K562 (cell line): ENCODE measurements around the gene BTBD16. TPM values are rescaled to one million over a fixed set of nuclear protein-coding genes. Genes with fewer than 3 reads are reported as not detected.

ENCODE experiments used
- ATAC-seq: fragments of 200-7000 bp; cut with Tn5 transposase; 3 replicates; pipeline ENCODE4 v1.9.1; 2020; ENCODE audit warnings: moderate library complexity
- BruUV-seq: library from RNA; stranded (reverse); fragments of 400-500 nt; replicated peaks from 2 replicates; lab custom pipeline; 2021; lab: Mats Ljungman, UMichigan
- CTCF ChIA-PET: fragments of 300-600 bp; formaldehyde crosslinking; extraction: SDS; loops from one replicate; lab custom pipeline; 2021; ENCODE audit warnings: low intra/inter-chr PET ratio; lab: Yijun Ruan, JAX
- POLR2A ChIA-PET: fragments of 300-600, 350-650 bp; sonication (Branson Sonifier 250); formaldehyde crosslinking; extraction: SDS; loops from one replicate; lab custom pipeline; 2021; ENCODE audit warnings: antibody characterized with exemption, inconsistent platforms; lab: Yijun Ruan, JAX
- DNase-seq, 4 experiments: peaks; one replicate each; pipeline versions ENCODE4 v3.0.0 to v3.0.0-alpha.2; 2011 to 2018; ENCODE audit warnings: low spot score in 3 of 4, mixed read lengths in 3 of 4; ENCODE audit errors: extremely low read depth in 1 of 4
- FAIRE-seq: peaks from 2 replicates; lab custom pipeline; 2011; peaks lifted over from hg19 to GRCh38; lab: Jason Lieb, UNC
- H2AFZ ChIP-seq: 2 replicates; pipeline ENCODE4 v1.6.0; 2011; ENCODE audit warnings: low read depth, low read length, control low read depth, inconsistent platforms
- H3K27ac ChIP-seq: fragments of 200-600 bp; 3 replicates; pipeline ENCODE4 v1.8.0; 2011; ENCODE audit warnings: low read depth, mild to moderate bottlenecking, control low read depth, inconsistent platforms, low read length, moderate library complexity, mixed read lengths; ENCODE audit errors: extremely low read depth
- H3K27me3 ChIP-seq, 2 experiments: fragments of 300-600 bp in 1 of 2; 2 replicates in 1 of 2; 3 replicates in 1 of 2; pipeline versions ENCODE4 v1.6.0 to v1.8.0; 2011; ENCODE audit warnings: inconsistent platforms in 2 of 2, low read length in 2 of 2, mild to moderate bottlenecking in 1 of 2, mixed read lengths in 1 of 2, moderate library complexity in 1 of 2; ENCODE audit not compliant: control insufficient read depth in 2 of 2, insufficient read depth in 2 of 2
- H3K36me3 ChIP-seq: fragments of 300-600 bp; 3 replicates; pipeline ENCODE4 v1.8.0; 2011; ENCODE audit warnings: mild to moderate bottlenecking, low read length, inconsistent platforms; ENCODE audit not compliant: control insufficient read depth, insufficient read depth
- H3K4me1 ChIP-seq, 2 experiments: fragments of 200-600 bp in 1 of 2; replicated peaks in 1 of 2; 2 replicates in 1 of 2; 3 replicates in 1 of 2; pipeline versions ENCODE4 v1.5.1 to v1.8.0; 2011; ENCODE audit warnings: inconsistent platforms in 2 of 2, low read length in 2 of 2, mild to moderate bottlenecking in 1 of 2, mixed read lengths in 1 of 2, moderate library complexity in 1 of 2; ENCODE audit not compliant: control insufficient read depth in 2 of 2, insufficient read depth in 2 of 2
- H3K4me2 ChIP-seq: 2 replicates; pipeline ENCODE4 v1.6.1; 2011; ENCODE audit warnings: low read length, control low read depth, inconsistent platforms, mixed read lengths; ENCODE audit not compliant: insufficient read depth
- H3K4me3 ChIP-seq: fragments of 200-600 bp; sonication (generic), shearing (Covaris generic); 2 replicates; pipeline ENCODE4 v1.5.1; 2016; ENCODE audit warnings: control low read depth, inconsistent platforms
- H3K79me2 ChIP-seq: fragments of 200-600 bp; 3 replicates; pipeline ENCODE4 v1.8.0; 2011; ENCODE audit warnings: low read length, inconsistent platforms; ENCODE audit not compliant: control insufficient read depth, insufficient read depth
- H3K9ac ChIP-seq, 2 experiments: 2 replicates each; pipeline versions ENCODE4 v1.6.0 to v1.6.1; 2011; ENCODE audit warnings: low read depth in 2 of 2, low read length in 2 of 2, control low read depth in 1 of 2, inconsistent platforms in 1 of 2, mild to moderate bottlenecking in 1 of 2, mixed read lengths in 1 of 2; ENCODE audit not compliant: insufficient read depth in 1 of 2
- H3K9me1 ChIP-seq: one replicate; pipeline ENCODE4 v1.6.0; 2011; ENCODE audit warnings: inconsistent platforms, mild to moderate bottlenecking, low read length, moderate library complexity; ENCODE audit not compliant: control insufficient read depth, insufficient read depth
- H3K9me3 ChIP-seq: replicated peaks from 2 replicates; pipeline ENCODE4 v1.5.1; 2011; ENCODE audit warnings: low read depth, low read length, inconsistent platforms; ENCODE audit not compliant: control insufficient read depth, insufficient read depth
- H4K20me1 ChIP-seq: replicated peaks from 2 replicates; pipeline ENCODE4 v1.6.1; 2011; ENCODE audit warnings: low read length, inconsistent platforms, mixed read lengths; ENCODE audit not compliant: control insufficient read depth, insufficient read depth
- ATF1 ChIP-seq, 2 experiments: fragments of 450-650 bp in 1 of 2; IDR thresholded peaks; 2 replicates each; pipeline ENCODE4 v1.6.1; 2016; ENCODE audit warnings: missing compliant biosample characterization in 1 of 2, missing genetic modification characterization in 1 of 2
- GTF3C2 ChIP-seq: IDR thresholded peaks from 3 replicates; pipeline ENCODE4 v1.6.1; 2011; ENCODE audit warnings: borderline replicate concordance, mild to moderate bottlenecking, moderate library complexity; ENCODE audit not compliant: insufficient read length; ENCODE audit errors: extremely low read depth
- LEF1 ChIP-seq: fragments of 450-650 bp; IDR thresholded peaks from 2 replicates; pipeline ENCODE4 v1.6.1; 2016; ENCODE audit warnings: mild to moderate bottlenecking
- MBD1 ChIP-seq: fragments of 250-450 bp; sonication (Bioruptor Pico); IDR thresholded peaks from 2 replicates; pipeline ENCODE4 v1.8.0; 2022; ENCODE audit warnings: inconsistent platforms
- SMARCE1 ChIP-seq: fragments of 450-650 bp; IDR thresholded peaks from 2 replicates; pipeline ENCODE4 v1.7.1; 2016; ENCODE audit warnings: mild to moderate bottlenecking
- SP2 ChIP-seq: IDR thresholded peaks from 2 replicates; pipeline ENCODE4 v1.6.1; 2011; ENCODE audit warnings: mild to moderate bottlenecking, low read depth, low read length, moderate library complexity; ENCODE audit not compliant: poor library complexity, severe bottlenecking; ENCODE audit errors: extremely low read depth
- ZNF431 ChIP-seq: sonication (generic); formaldehyde crosslinking; IDR thresholded peaks from 2 replicates; pipeline ENCODE4 v1.8.0; 2022; ENCODE audit warnings: mild to moderate bottlenecking, missing genetic modification reagents
- ZNF511 ChIP-seq: sonication (generic); formaldehyde crosslinking; IDR thresholded peaks from 2 replicates; pipeline ENCODE4 v1.8.0; 2022; ENCODE audit warnings: mild to moderate bottlenecking, missing genetic modification reagents
- WGBS: fragments of 100-300 bp; shearing (Covaris generic); methylation state at CpG from one replicate; pipeline ENCODE4 v1.1.6; 2016; ENCODE audit warnings: low coverage, mixed read lengths; ENCODE audit not compliant: insufficient coverage; ENCODE audit errors: missing lambda C conversion rate; 5-methylcytosine and 5-hydroxymethylcytosine counted together
- in situ Hi-C: fragments of 300-500 bp; cut with MboI; formaldehyde crosslinking; loops from 4 replicates; pipeline ENCODE4 v1.15.0; 2018; ENCODE audit warnings: inconsistent platforms, mixed read lengths
- intact Hi-C: fragments of 100-400 bp; cut with micrococcal nuclease; formaldehyde crosslinking; loops from 2 replicates; pipeline ENCODE4 v1.14.2; 2022
- polyA plus RNA-seq, 8 experiments: library from polyadenylated mRNA; depleted of rRNA in 4 of 8; stranded (reverse) in 5 of 8; unstranded in 3 of 8; fragments of >200 nt; fragmentation: Nextera tagmentation in 2 of 8; fragmentation: Illumina TruSeq in 1 of 8; extraction: Ambion mirVana in 2 of 8; extraction: Trizol in 1 of 8; gene quantifications; 2 replicates each; pipeline versions ENCODE4 v1.2.1 to v1.2.3, GENCODE V29; 2011 to 2014; ENCODE audit warnings: inconsistent platforms in 1 of 8, missing spikeins in 1 of 8
- total RNA-seq, 7 experiments: library from RNA; depleted of rRNA in 6 of 7; stranded (reverse); fragments of >200 nt in 6 of 7; fragmentation: Illumina TruSeq in 2 of 7; extraction: Trizol in 2 of 7; gene quantifications; 2 replicates each; pipeline versions ENCODE4 v1.2.1 to v1.2.3, GENCODE V29; 2011 to 2021; ENCODE audit warnings: low replicate concordance in 1 of 7
- TF ChIP-seq, protein P1 (sequence below), 2 experiments: fragments of 150-350 bp in 1 of 2; IDR thresholded peaks; 2 replicates each; pipeline ENCODE4 v1.6.1; 2012 to 2016; ENCODE audit warnings: low read depth in 2 of 2, low read length in 2 of 2, mild to moderate bottlenecking in 1 of 2, moderate library complexity in 1 of 2
- TF ChIP-seq, protein P2 (sequence below): fragments of 150-350 bp; conservative IDR thresholded peaks from 2 replicates; pipeline ENCODE4 v1.6.1; 2014; ENCODE audit warnings: low read length

The BTBD16 gene
- total and polyA plus RNA-seq, 9 of the 15 experiments (the other 6 are each of a cell fraction or from before 2014, with no cell fraction given), result 0.11 TPM; not detected in 8

DNA sequence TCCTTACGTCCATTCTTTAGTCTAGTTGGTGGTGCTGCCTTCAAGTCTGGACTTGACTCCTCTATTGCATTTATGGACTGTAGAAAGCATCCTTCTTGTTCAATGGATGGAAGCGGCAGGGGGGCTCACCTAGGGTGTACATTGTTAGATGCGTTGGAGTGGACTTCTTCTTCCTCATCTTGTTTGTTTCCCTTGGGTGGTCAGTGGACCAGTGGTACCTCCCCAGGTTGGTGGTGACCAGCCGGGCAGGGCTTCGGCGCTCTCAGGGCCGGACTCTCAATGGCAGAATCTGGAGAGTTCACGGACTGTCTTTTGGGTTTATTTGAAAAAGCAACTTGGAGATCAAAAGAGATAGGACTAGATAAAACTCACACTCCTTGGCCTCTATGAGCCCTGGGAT, 6.2 kb upstream of the BTBD16 start:
- Histone ChIP-seq H2AFZ (no peak overlapping the region), H3K4me3 (no peak overlapping the region), H4K20me1 (no peaks in the 10 kb centered on the region), H3K27me3 (peaks cover 0 to 4% of the 10 kb centered on the region in 2 experiments; a peak in 1 of 5 replicates), H3K4me2 (no peak overlapping the region), H3K36me3 (no peaks in the 10 kb centered on the region), H3K79me2 (no peaks in the 10 kb centered on the region), H3K9me1 (no peaks in the 10 kb centered on the region), H3K27ac (no peak overlapping the region), H3K9me3 (no peaks in the 10 kb centered on the region), H3K9ac (no peak overlapping the region), H3K4me1 (no peaks in the 10 kb centered on the region)
- no peak for DNase-seq
- no TSS peak for BruUV-seq
- in situ Hi-C loops (no loop called here), intact Hi-C loops (loop anchor here (10.0 kb wide), 1 partner anchor 120 kb away; no protein-coding TSS in a partner anchor)
- no peak for FAIRE-seq
- ATAC-seq, result no peak
- POLR2A ChIA-PET, result no interaction called here
- CTCF ChIA-PET, result no interaction called here
- TF ChIP-seq SP2 (no peak), GTF3C2 (no peak), ZNF511 (no peak), MBD1 (no peak), ATF1 (CRISPR knock-in tag; IDR thresholded peaks at IDR 0.05) (no peak), ATF1 (tag; IDR thresholded peaks at IDR 0.05) (no peak), LEF1 (no peak), ZNF431 (CRISPR knock-in tag) (no peak), SMARCE1 (no peak)
- TF ChIP-seq, protein P1, sequence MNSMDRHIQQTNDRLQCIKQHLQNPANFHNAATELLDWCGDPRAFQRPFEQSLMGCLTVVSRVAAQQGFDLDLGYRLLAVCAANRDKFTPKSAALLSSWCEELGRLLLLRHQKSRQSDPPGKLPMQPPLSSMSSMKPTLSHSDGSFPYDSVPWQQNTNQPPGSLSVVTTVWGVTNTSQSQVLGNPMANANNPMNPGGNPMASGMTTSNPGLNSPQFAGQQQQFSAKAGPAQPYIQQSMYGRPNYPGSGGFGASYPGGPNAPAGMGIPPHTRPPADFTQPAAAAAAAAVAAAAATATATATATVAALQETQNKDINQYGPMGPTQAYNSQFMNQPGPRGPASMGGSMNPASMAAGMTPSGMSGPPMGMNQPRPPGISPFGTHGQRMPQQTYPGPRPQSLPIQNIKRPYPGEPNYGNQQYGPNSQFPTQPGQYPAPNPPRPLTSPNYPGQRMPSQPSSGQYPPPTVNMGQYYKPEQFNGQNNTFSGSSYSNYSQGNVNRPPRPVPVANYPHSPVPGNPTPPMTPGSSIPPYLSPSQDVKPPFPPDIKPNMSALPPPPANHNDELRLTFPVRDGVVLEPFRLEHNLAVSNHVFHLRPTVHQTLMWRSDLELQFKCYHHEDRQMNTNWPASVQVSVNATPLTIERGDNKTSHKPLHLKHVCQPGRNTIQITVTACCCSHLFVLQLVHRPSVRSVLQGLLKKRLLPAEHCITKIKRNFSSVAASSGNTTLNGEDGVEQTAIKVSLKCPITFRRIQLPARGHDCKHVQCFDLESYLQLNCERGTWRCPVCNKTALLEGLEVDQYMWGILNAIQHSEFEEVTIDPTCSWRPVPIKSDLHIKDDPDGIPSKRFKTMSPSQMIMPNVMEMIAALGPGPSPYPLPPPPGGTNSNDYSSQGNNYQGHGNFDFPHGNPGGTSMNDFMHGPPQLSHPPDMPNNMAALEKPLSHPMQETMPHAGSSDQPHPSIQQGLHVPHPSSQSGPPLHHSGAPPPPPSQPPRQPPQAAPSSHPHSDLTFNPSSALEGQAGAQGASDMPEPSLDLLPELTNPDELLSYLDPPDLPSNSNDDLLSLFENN (IDR thresholded peaks at IDR 0.05; ENCODE audit: low read depth in 2 of 2, low read length in 2 of 2), result no peak
- TF ChIP-seq, protein P2, sequence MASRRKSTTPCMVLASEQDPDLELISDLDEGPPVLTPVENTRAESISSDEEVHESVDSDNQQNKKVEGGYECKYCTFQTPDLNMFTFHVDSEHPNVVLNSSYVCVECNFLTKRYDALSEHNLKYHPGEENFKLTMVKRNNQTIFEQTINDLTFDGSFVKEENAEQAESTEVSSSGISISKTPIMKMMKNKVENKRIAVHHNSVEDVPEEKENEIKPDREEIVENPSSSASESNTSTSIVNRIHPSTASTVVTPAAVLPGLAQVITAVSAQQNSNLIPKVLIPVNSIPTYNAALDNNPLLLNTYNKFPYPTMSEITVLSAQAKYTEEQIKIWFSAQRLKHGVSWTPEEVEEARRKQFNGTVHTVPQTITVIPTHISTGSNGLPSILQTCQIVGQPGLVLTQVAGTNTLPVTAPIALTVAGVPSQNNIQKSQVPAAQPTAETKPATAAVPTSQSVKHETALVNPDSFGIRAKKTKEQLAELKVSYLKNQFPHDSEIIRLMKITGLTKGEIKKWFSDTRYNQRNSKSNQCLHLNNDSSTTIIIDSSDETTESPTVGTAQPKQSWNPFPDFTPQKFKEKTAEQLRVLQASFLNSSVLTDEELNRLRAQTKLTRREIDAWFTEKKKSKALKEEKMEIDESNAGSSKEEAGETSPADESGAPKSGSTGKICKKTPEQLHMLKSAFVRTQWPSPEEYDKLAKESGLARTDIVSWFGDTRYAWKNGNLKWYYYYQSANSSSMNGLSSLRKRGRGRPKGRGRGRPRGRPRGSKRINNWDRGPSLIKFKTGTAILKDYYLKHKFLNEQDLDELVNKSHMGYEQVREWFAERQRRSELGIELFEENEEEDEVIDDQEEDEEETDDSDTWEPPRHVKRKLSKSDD, result no peak
- WGBS, result 0% methylated on average over 6 of the region's 8 CpGs
